ENCODE measurements around the gene ILRUN. TPM values are rescaled to one million over a fixed set of nuclear protein-coding genes. Genes with fewer than 3 reads are reported as not detected.
"Not testable (repeated sequence)": the region's sequence is repeated elsewhere in the genome, so short reads cannot be mapped to it uniquely, and the experiment has no call there.

ILRUN gene
- polyA plus RNA-seq, 1 of the 3 experiments (the other 2 are of a cell fraction) = 19.5 TPM

DNA sequence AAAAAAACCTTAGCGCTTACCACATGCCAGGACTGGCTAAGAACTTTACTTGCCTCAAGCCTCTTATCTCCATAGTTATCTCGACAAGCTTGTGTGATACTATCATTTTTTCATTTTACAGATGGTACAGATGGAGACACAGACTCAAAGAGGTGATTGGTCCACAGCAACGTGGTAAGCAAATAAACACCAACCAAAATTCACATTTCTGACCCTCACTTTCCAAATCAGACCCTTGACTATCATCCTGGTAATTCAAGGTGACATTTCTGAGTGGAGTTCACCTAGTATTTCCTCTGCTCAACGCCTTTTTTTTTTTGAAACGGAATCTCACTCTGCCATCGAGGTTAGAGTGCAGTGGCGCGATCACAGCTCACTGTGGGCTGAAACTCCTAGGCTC, 25.9 kb upstream of the ILRUN start:
- H3K79me2 ChIP-seq (ENCODE audit: insufficient read depth) = no peaks in the 10 kb centered on the region
- H4K20me1 ChIP-seq (ENCODE audit: insufficient read depth) = no peaks in the 10 kb centered on the region
- H3K4me1 ChIP-seq (ENCODE audit: control insufficient read depth in 1 of 2, insufficient read depth in 2 of 2, low read depth in 1 of 2, low read length in 1 of 2) = no peaks in the 10 kb centered on the region
- no peak overlapping the region for H3K4me3 ChIP-seq (ENCODE audit: low read depth in 2 of 2, low read length in 1 of 2)
- H3K4me2 ChIP-seq = no peak overlapping the region
- ChIA-PET CTCF (no interaction called here), POLR2A (no interaction called here)
- DNase-seq = no peak
- TF ChIP-seq, protein P1, sequence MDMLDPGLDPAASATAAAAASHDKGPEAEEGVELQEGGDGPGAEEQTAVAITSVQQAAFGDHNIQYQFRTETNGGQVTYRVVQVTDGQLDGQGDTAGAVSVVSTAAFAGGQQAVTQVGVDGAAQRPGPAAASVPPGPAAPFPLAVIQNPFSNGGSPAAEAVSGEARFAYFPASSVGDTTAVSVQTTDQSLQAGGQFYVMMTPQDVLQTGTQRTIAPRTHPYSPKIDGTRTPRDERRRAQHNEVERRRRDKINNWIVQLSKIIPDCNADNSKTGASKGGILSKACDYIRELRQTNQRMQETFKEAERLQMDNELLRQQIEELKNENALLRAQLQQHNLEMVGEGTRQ (IDR thresholded peaks at IDR 0.05; ENCODE audit: borderline replicate concordance, low read depth, low read length) = no peak
- TF ChIP-seq NFIC (IDR thresholded peaks at IDR 0.05; ENCODE audit: borderline replicate concordance) = no peak
- TF ChIP-seq GABPA (IDR thresholded peaks at IDR 0.05; ENCODE audit: low read depth) = no peak
- no peak for TF ChIP-seq GATA2 (CRISPR knock-in tag; IDR thresholded peaks at IDR 0.05)
- TF ChIP-seq FOXM1 (IDR thresholded peaks at IDR 0.05; ENCODE audit: low read depth) = no peak
- no peak for TF ChIP-seq EP300 (IDR thresholded peaks at IDR 0.05; ENCODE audit: borderline replicate concordance in 1 of 2, low read depth in 1 of 2, low read length in 1 of 2)
- no peak for TF ChIP-seq CHD2 (IDR thresholded peaks at IDR 0.05; ENCODE audit: low read length, partially characterized antibody)
- TF ChIP-seq RFX5 (IDR thresholded peaks at IDR 0.05; ENCODE audit: low read length) = no peak
- no peak for TF ChIP-seq POLR2AphosphoS5 (IDR thresholded peaks at IDR 0.05; ENCODE audit: low read depth, low read length)
- TF ChIP-seq, protein P2, sequence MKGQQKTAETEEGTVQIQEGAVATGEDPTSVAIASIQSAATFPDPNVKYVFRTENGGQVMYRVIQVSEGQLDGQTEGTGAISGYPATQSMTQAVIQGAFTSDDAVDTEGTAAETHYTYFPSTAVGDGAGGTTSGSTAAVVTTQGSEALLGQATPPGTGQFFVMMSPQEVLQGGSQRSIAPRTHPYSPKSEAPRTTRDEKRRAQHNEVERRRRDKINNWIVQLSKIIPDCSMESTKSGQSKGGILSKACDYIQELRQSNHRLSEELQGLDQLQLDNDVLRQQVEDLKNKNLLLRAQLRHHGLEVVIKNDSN (IDR thresholded peaks at IDR 0.05; ENCODE audit: borderline replicate concordance, low read depth) = no peak
- no peak for TF ChIP-seq RAD21 (IDR thresholded peaks at IDR 0.05; ENCODE audit: low read length)
- TF ChIP-seq, protein P3, sequence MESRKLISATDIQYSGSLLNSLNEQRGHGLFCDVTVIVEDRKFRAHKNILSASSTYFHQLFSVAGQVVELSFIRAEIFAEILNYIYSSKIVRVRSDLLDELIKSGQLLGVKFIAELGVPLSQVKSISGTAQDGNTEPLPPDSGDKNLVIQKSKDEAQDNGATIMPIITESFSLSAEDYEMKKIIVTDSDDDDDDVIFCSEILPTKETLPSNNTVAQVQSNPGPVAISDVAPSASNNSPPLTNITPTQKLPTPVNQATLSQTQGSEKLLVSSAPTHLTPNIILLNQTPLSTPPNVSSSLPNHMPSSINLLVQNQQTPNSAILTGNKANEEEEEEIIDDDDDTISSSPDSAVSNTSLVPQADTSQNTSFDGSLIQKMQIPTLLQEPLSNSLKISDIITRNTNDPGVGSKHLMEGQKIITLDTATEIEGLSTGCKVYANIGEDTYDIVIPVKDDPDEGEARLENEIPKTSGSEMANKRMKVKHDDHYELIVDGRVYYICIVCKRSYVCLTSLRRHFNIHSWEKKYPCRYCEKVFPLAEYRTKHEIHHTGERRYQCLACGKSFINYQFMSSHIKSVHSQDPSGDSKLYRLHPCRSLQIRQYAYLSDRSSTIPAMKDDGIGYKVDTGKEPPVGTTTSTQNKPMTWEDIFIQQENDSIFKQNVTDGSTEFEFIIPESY (IDR thresholded peaks at IDR 0.05; ENCODE audit: borderline replicate concordance, low read depth) = no peak
- TF ChIP-seq RXRA (IDR thresholded peaks at IDR 0.05; ENCODE audit: borderline replicate concordance, low read depth) = no peak
- TF ChIP-seq FOXJ3 (CRISPR knock-in tag; IDR thresholded peaks at IDR 0.05) = no peak
- no peak for TF ChIP-seq EZH2phosphoT487 (IDR thresholded peaks at IDR 0.05; ENCODE audit: borderline replicate concordance, low read depth)
- TF ChIP-seq SIN3A (IDR thresholded peaks at IDR 0.05; ENCODE audit: borderline replicate concordance, low read depth, low read length) = no peak
- TF ChIP-seq TAF1 (IDR thresholded peaks at IDR 0.05; ENCODE audit: borderline replicate concordance, low read depth, low read length) = no peak
- 83% methylated on average over 8 of the region's 8 CpGs for WGBS (ENCODE audit: low lambda C conversion rate)
- no peak overlapping the region for H3K27ac ChIP-seq (ENCODE audit: low read depth in 2 of 2, low read length in 1 of 2)
- H3K27me3 ChIP-seq (ENCODE audit: insufficient read depth) = no peaks in the 10 kb centered on the region
- H3K36me3 ChIP-seq (replicated peaks in 1 of 2; ENCODE audit: control insufficient read depth in 1 of 2, insufficient read depth in 2 of 2, low read length in 1 of 2) = no peaks in the 10 kb centered on the region
- 0 out of 2 replicates have a peak, but pooled peaks cover 2% of the 10 kb centered on the region for H3K9me3 ChIP-seq
- no peak overlapping the region for H3K9ac ChIP-seq
- no peaks in the 10 kb centered on the region for H3K9me2 ChIP-seq
- no peaks in the 10 kb centered on the region for H3F3A ChIP-seq (replicated peaks; ENCODE audit: insufficient read depth)
- no peak overlapping the region for H2AFZ ChIP-seq (ENCODE audit: low read depth)

DNA sequence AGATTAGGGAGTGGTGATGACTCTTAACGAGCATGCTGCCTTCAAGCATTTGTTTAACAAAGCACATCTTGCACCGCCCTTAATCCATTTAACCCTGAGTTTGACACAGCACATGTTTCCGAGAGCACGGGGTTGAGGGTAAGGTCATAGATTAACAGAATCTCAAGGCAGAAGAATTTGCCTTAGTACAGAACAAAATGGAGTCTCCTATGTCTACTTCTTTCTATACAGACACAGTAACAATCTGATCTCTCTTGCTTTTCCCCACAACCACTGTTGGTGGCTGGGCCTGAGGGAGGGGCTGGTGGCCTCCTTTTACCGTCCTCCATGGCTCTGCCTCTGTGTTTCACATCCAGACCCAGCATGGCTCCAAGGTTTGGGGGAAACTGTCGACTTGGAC, 23.6 kb upstream of the ILRUN start:
- H3K4me3 ChIP-seq (ENCODE audit: low read depth in 2 of 2, low read length in 1 of 2); H3F3A ChIP-seq (replicated peaks; ENCODE audit: insufficient read depth); H3K9ac ChIP-seq; H3K27ac ChIP-seq (ENCODE audit: low read depth in 2 of 2, low read length in 1 of 2); H3K27me3 ChIP-seq (ENCODE audit: insufficient read depth); POLR2A ChIA-PET; CTCF ChIA-PET; H3K36me3 ChIP-seq (replicated peaks in 1 of 2; ENCODE audit: control insufficient read depth in 1 of 2, insufficient read depth in 2 of 2, low read length in 1 of 2); H3K9me3 ChIP-seq; H3K4me1 ChIP-seq (ENCODE audit: control insufficient read depth in 1 of 2, insufficient read depth in 2 of 2, low read depth in 1 of 2, low read length in 1 of 2); H3K4me2 ChIP-seq; DNase-seq; H4K20me1 ChIP-seq (ENCODE audit: insufficient read depth); H3K79me2 ChIP-seq (ENCODE audit: insufficient read depth); H3K9me2 ChIP-seq: not testable (repeated sequence)
- 82% methylated on average over 6 of the region's 6 CpGs for WGBS (ENCODE audit: low lambda C conversion rate)
- 0 out of 2 replicates have a peak overlapping the region, but pooled peaks have one; percentile 29 for H2AFZ ChIP-seq (ENCODE audit: low read depth)

DNA sequence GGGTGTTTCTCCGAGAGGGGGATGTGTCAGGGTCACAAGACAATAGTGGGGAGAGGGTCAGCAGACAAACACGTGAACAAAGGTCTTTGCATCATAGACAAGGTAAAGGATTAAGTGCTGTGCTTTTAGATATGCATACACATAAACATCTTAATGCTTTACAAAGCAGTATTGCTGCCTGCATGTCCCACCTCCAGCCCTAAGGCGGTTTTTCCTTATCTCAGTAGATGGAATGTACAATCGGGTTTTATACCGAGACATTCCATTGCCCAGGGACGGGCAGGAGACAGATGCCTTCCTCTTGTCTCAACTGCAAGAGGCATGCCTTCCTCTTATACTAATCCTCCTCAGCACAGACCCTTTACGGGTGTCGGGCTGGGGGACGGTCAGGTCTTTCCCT, 23.1 kb upstream of the ILRUN start:
- H3K4me1 ChIP-seq (ENCODE audit: control insufficient read depth in 1 of 2, insufficient read depth in 2 of 2, low read depth in 1 of 2, low read length in 1 of 2); H3F3A ChIP-seq (replicated peaks; ENCODE audit: insufficient read depth); CTCF ChIA-PET; H3K36me3 ChIP-seq (replicated peaks in 1 of 2; ENCODE audit: control insufficient read depth in 1 of 2, insufficient read depth in 2 of 2, low read length in 1 of 2); H3K9me2 ChIP-seq; POLR2A ChIA-PET; DNase-seq; H3K9ac ChIP-seq; H3K4me3 ChIP-seq (ENCODE audit: low read depth in 2 of 2, low read length in 1 of 2); H3K9me3 ChIP-seq; H3K4me2 ChIP-seq; H3K27ac ChIP-seq (ENCODE audit: low read depth in 2 of 2, low read length in 1 of 2); H3K79me2 ChIP-seq (ENCODE audit: insufficient read depth); H3K27me3 ChIP-seq (ENCODE audit: insufficient read depth); H4K20me1 ChIP-seq (ENCODE audit: insufficient read depth): not testable (repeated sequence)
- H2AFZ ChIP-seq (ENCODE audit: low read depth) = 0 out of 2 replicates have a peak overlapping the region, but pooled peaks have one; percentile 29
- 85% methylated on average over 6 of the region's 9 CpGs for WGBS (ENCODE audit: low lambda C conversion rate)
